A172 (cell line): Measurements from ENCODE around the gene DNAH11. TPM values are rescaled to one million over a fixed set of nuclear protein-coding genes. Genes with fewer than 3 reads are reported as not detected.
"Not testable (repeated sequence)": the region's sequence is repeated elsewhere in the genome, so short reads cannot be mapped to it uniquely, and the experiment has no call there.

Experiments
- DNase-seq: peaks from one replicate; pipeline ENCODE4 v3.0.0-alpha.2; 2015; ENCODE audit warnings: low spot score
- total RNA-seq: library from RNA; depleted of rRNA; stranded (reverse); fragments of >200 nt; shearing (Covaris generic); gene quantifications from 2 replicates; pipeline ENCODE4 v1.2.3, GENCODE V29; 2014; rRNA removed

DNAH11 gene
- total RNA-seq, result 6.2 and 12.6 TPM in 2 replicates

GRCh38 chr7:21542891-21543527 lies at the start of gene DNAH11:
Gene DNAH11 (plus strand): TSS chr7:21543039. CDS start chr7:21543246, 207 bp downstream.
- DNase-seq, result no peak

GRCh38 chr7:21495731-21496130 lies 47.1 kb upstream of the DNAH11 start:
- DNase-seq, result no peak

GRCh38 chr7:21497072-21497471 lies 45.8 kb upstream of the DNAH11 start:
- DNase-seq, result peak; percentile 12

- DNase-seq, result no peak
These were observed 42.6 kb upstream of the DNAH11 start for GRCh38 chr7:21500117-21500832.

GRCh38 chr7:21504021-21504420 lies 38.8 kb upstream of the DNAH11 start:
- no peak for DNase-seq

- peak; percentile 15 for DNase-seq
These were observed 35.1 kb upstream of the DNAH11 start for GRCh38 chr7:21507627-21508343.

- DNase-seq, result no peak
These were observed 34.3 kb upstream of the DNAH11 start for GRCh38 chr7:21508538-21508937.

GRCh38 chr7:21514062-21514461 lies 28.8 kb upstream of the DNAH11 start:
- DNase-seq, result no peak

GRCh38 chr7:21524680-21525079 lies 18.2 kb upstream of the DNAH11 start:
- no peak for DNase-seq

- no peak for DNase-seq
These were observed 16.8 kb upstream of the DNAH11 start for GRCh38 chr7:21526007-21526406.

GRCh38 chr7:21526448-21526847 lies 16.4 kb upstream of the DNAH11 start:
- DNase-seq, result no peak

GRCh38 chr7:21532485-21532884 lies 10.4 kb upstream of the DNAH11 start:
- DNase-seq, result not testable (repeated sequence)

GRCh38 chr7:21533646-21534045 lies 9.2 kb upstream of the DNAH11 start:
- DNase-seq, result not testable (repeated sequence)

- not testable (repeated sequence) for DNase-seq
These were observed 6.3 kb upstream of the DNAH11 start for GRCh38 chr7:21536445-21537118.

- no peak for DNase-seq
These were observed 3.8 kb upstream of the DNAH11 start for GRCh38 chr7:21538936-21539495.

- no peak for DNase-seq
These were observed 876 bp downstream of the DNAH11 start for GRCh38 chr7:21543528-21544302.

GRCh38 chr7:21544303-21544656 lies 1.4 kb downstream of the DNAH11 start:
- DNase-seq, result no peak

- no peak for DNase-seq
These were observed 1.9 kb downstream of the DNAH11 start for GRCh38 chr7:21544715-21545114.

GRCh38 chr7:21547501-21547900 lies 4.7 kb downstream of the DNAH11 start:
- no peak for DNase-seq

- DNase-seq, result no peak
These were observed 5.7 kb downstream of the DNAH11 start for GRCh38 chr7:21548491-21548890.

- DNase-seq, result no peak
These were observed 7.2 kb downstream of the DNAH11 start for GRCh38 chr7:21550076-21550475.
